Tibial artery (tissue), 4 donors: ENCODE data around the gene SPTB.
A peak's percentile ranks its signal among the peaks of the same experiment; 100 is the strongest.

Experiments used
- DNase-seq, 2 donors: peaks; one replicate each; pipeline ENCODE4 v3.0.0-alpha.2; 2019
- H3K27ac ChIP-seq, 2 donors: fragments of 200-600 bp; sonication (generic) in 1 of 2; 1 replicate in 1 of 2; 2 replicates in 1 of 2; pipeline ENCODE4 v1.5.1; 2018 to 2019; ENCODE audit warnings: mild to moderate bottlenecking in 1 of 2
- H3K27me3 ChIP-seq, 2 donors: fragments of 200-600 bp; sonication (generic) in 1 of 2; one replicate each; pipeline versions ENCODE4 v1.5.1 to v1.6.0; 2016 to 2019
- H3K36me3 ChIP-seq, 3 donors: fragments of 200-600 bp; sonication (generic) in 2 of 3; one replicate each; pipeline ENCODE4 v1.5.1; 2016 to 2019; ENCODE audit warnings: mild to moderate bottlenecking in 2 of 3
- H3K4me1 ChIP-seq, 4 donors: fragments of 200-600 bp; sonication (generic) in 2 of 4; 1 replicate in 3 of 4; 2 replicates in 1 of 4; pipeline ENCODE4 v1.5.1; 2016 to 2019
- H3K4me3 ChIP-seq, 2 donors: fragments of 200-600 bp; sonication (generic) in 1 of 2; 1 replicate in 1 of 2; 2 replicates in 1 of 2; pipeline ENCODE4 v1.5.1; 2018 to 2019; ENCODE audit warnings: mild to moderate bottlenecking in 2 of 2
- H3K9me3 ChIP-seq, 3 donors: fragments of 200-600 bp; sonication (generic) in 1 of 3; one replicate each; pipeline ENCODE4 v1.5.1; 2016 to 2019
- intact Hi-C: fragments of 100-400 bp; cut with DNase I; formaldehyde crosslinking; loops from one replicate; pipeline ENCODE4 v1.15.0; 2023; ENCODE audit warnings: low total_unique reads
- TF ChIP-seq, protein P1 (sequence below), 2 experiments: fragments of 200-600 bp in 1 of 2; fragments of 450-650 bp in 1 of 2; IDR thresholded peaks; one replicate each; pipeline ENCODE4 v1.5.1; 2017 to 2019; ENCODE audit warnings: antibody characterized with exemption in 2 of 2, mild to moderate bottlenecking in 1 of 2, moderate library complexity in 1 of 2

Gene SPTB

DNA sequence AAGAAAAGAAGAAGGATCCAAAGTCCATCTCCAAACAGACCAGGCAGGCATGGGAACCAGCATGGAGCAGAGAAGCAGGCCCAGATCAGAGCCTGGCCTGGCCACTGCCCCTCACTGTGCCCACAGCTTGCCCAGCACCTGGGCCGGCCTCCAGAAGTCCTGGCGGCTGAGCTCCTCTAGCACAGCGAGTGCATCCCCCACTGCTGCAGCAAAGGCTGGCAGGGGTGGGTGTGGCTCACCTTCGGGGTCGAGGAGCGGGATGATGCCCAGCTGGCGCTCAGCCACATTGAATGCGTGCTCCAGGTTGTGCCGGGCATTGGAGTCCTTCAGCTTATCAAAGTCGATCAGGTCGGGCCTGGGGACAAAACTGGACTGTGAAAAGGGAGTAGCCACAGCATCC, 78.7 kb downstream of the SPTB start:
- intact Hi-C loops: no loop called here
- peaks cover 0 to 6% (median 4%) of the 10 kb centered on the region in 4 donors for H3K4me1 ChIP-seq
- no peaks in the 10 kb centered on the region for H3K27me3 ChIP-seq
- TF ChIP-seq, protein P1, sequence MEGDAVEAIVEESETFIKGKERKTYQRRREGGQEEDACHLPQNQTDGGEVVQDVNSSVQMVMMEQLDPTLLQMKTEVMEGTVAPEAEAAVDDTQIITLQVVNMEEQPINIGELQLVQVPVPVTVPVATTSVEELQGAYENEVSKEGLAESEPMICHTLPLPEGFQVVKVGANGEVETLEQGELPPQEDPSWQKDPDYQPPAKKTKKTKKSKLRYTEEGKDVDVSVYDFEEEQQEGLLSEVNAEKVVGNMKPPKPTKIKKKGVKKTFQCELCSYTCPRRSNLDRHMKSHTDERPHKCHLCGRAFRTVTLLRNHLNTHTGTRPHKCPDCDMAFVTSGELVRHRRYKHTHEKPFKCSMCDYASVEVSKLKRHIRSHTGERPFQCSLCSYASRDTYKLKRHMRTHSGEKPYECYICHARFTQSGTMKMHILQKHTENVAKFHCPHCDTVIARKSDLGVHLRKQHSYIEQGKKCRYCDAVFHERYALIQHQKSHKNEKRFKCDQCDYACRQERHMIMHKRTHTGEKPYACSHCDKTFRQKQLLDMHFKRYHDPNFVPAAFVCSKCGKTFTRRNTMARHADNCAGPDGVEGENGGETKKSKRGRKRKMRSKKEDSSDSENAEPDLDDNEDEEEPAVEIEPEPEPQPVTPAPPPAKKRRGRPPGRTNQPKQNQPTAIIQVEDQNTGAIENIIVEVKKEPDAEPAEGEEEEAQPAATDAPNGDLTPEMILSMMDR (IDR thresholded peaks at IDR 0.05): no peak
- H3K27ac ChIP-seq: no peak overlapping the region
- no peaks in the 10 kb centered on the region for H3K9me3 ChIP-seq
- no peak for DNase-seq
- H3K36me3 ChIP-seq: no peaks in the 10 kb centered on the region
- no peak overlapping the region for H3K4me3 ChIP-seq

DNA sequence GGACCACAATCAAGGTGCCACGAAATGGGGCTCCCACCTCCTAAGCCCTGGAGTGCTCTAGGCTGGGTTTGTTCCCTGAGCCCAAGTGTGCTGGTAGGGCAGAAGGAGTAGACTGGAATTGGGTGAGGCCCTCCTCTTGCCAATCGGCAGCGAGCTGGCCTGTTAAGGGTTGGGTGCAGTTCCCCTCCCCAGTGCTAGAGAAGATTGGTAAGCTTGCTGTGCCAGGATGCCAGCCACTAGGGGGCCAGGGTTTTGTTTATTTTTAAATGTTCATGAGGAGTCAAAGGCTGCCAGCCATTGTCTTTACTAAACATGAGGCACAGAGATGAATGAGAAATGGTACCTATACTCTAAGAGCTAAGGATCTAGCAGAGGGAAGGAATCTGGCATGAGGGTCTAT, 79.7 kb downstream of the SPTB start:
- Histone ChIP-seq H3K4me1 (no peaks in the 10 kb centered on the region), H3K27me3 (no peaks in the 10 kb centered on the region), H3K36me3 (no peaks in the 10 kb centered on the region), H3K4me3 (no peak overlapping the region), H3K27ac (no peak overlapping the region), H3K9me3 (no peaks in the 10 kb centered on the region)
- intact Hi-C loops: no loop called here
- TF ChIP-seq, protein P1 (IDR thresholded peaks at IDR 0.05): peak; percentile 38 to 44
- DNase-seq: no peak

DNA sequence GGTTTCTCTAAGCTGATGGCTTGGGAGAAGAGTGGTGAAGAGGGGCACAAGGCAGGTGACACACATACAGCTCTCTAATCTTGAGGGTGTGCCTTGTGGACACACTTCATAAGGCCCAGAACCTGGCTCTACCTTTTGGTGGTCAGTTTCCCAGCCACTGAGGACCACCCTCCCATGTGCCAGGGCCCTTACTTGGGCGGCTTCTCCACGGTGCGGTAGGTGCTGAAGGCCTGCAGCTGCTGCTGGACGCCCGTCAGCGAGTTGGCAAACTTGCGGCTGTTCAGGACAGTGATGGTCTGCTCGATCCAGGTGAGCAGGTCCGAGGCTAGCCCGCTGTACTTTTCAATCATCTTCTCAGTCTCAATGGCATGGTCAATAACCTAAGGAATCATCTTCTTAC, 80.2 kb downstream of the SPTB start:
- no peak for DNase-seq
- Histone ChIP-seq H3K27ac (no peak overlapping the region), H3K4me3 (no peak overlapping the region), H3K9me3 (no peaks in the 10 kb centered on the region), H3K27me3 (no peaks in the 10 kb centered on the region), H3K36me3 (no peaks in the 10 kb centered on the region), H3K4me1 (no peaks in the 10 kb centered on the region)
- TF ChIP-seq, protein P1 (IDR thresholded peaks at IDR 0.05): no peak
- intact Hi-C loops: no loop called here

DNA sequence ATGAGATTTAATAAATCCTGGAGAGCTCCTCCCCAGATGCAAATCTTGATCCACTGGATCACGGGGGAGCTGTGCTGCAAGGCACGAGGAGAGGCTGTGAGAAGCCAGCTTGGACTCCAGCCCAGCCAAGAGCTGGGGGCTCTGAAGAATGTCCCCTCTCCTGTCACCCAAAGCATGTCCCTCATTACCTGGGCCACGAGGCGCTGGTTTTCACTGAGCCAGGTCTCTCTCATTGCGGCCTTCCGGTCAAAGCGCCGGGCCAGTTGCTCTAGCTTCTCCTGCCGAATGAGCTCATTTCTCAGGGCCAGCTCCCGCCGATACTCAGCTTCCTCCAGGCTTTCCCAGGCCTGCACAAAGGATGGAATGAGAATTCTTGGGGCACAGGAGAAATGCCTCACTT, 83.3 kb downstream of the SPTB start:
- no peak for DNase-seq
- Histone ChIP-seq H3K4me3 (no peak overlapping the region), H3K9me3 (no peaks in the 10 kb centered on the region), H3K4me1 (no peaks in the 10 kb centered on the region), H3K36me3 (peaks cover 0 to 4% (median 0%) of the 10 kb centered on the region in 3 donors), H3K27me3 (no peaks in the 10 kb centered on the region), H3K27ac (no peak overlapping the region)
- intact Hi-C loops: no loop called here
- TF ChIP-seq, protein P1 (IDR thresholded peaks at IDR 0.05): no peak

DNA sequence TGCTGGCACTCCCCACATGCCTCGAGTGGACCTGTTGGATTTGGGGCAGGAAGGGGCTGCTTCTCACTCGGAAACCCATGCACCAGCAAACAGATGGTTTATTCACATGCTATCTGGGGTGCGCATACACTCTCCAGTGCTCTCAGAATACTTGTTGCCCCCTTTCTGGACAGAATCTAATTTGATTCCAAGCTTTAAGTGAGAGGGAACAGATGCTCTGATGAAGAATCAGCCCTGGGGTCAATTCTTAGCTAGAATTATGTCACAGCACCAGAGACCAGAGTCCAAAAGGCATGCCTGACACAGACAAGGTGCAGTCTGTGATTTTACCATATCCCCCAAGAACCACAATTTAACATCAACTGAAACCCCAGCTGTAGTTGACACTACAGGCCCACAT, 83.8 kb downstream of the SPTB start:
- Histone ChIP-seq H3K4me1 (no peaks in the 10 kb centered on the region), H3K36me3 (peaks cover 0 to 4% (median 0%) of the 10 kb centered on the region in 3 donors), H3K4me3 (no peak overlapping the region), H3K27me3 (no peaks in the 10 kb centered on the region), H3K9me3 (no peaks in the 10 kb centered on the region), H3K27ac (no peak overlapping the region)
- TF ChIP-seq, protein P1 (IDR thresholded peaks at IDR 0.05): no peak
- intact Hi-C loops: no loop called here
- no peak for DNase-seq

DNA sequence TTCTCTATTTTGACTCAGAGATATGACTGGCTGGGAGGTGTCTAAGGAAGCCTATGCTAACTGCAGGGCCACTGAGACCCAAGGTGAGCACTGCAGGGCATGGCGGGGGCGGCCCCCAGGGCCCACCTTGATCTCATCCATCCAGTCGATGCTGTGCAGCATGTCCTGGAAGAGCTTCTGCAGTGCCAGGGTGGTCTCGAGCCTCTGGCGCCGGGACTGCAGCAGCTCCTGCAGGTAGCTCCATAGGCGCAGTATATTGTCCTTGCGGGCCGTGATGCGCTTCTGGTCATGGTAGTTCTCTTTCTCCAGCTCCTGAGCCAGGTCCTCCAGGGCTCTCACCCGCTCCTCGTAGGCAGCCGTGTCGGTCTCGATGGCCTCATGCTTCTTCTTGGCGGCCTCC, 84.5 kb downstream of the SPTB start:
- H3K9me3 ChIP-seq: no peaks in the 10 kb centered on the region
- no peaks in the 10 kb centered on the region for H3K27me3 ChIP-seq
- no peaks in the 10 kb centered on the region for H3K4me1 ChIP-seq
- intact Hi-C loops: no loop called here
- no peak for DNase-seq
- no peak overlapping the region for H3K4me3 ChIP-seq
- no peak overlapping the region for H3K27ac ChIP-seq
- peaks cover 0 to 4% (median 0%) of the 10 kb centered on the region in 3 donors for H3K36me3 ChIP-seq
- TF ChIP-seq, protein P1 (IDR thresholded peaks at IDR 0.05): no peak
